Measurements from ENCODE around the gene ANGEL2. TPM values are rescaled to one million over a fixed set of nuclear protein-coding genes. Genes with fewer than 3 reads are reported as not detected.
"Not testable (repeated sequence)": the region's sequence is repeated elsewhere in the genome, so short reads cannot be mapped to it uniquely, and the experiment has no call there.

Gene ANGEL2, protein sequence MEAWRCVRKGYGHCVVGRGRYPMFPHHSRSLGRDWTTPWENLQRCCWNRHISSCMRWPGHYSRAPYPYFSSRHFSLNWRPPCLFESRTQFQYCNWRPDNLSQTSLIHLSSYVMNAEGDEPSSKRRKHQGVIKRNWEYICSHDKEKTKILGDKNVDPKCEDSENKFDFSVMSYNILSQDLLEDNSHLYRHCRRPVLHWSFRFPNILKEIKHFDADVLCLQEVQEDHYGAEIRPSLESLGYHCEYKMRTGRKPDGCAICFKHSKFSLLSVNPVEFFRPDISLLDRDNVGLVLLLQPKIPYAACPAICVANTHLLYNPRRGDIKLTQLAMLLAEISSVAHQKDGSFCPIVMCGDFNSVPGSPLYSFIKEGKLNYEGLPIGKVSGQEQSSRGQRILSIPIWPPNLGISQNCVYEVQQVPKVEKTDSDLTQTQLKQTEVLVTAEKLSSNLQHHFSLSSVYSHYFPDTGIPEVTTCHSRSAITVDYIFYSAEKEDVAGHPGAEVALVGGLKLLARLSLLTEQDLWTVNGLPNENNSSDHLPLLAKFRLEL
- total RNA-seq: 38.0 and 38.4 TPM in 2 replicates

GRCh38 chr1:213015099-213016050 is at the start of gene ANGEL2:
TSS of gene ANGEL2 (minus strand) at chr1:213015867. CDS start at chr1:213015671, 196 bp downstream.
- peak; percentile 92 to 96 for DNase-seq (ENCODE audit: low read depth in 2 of 2)

DNA sequence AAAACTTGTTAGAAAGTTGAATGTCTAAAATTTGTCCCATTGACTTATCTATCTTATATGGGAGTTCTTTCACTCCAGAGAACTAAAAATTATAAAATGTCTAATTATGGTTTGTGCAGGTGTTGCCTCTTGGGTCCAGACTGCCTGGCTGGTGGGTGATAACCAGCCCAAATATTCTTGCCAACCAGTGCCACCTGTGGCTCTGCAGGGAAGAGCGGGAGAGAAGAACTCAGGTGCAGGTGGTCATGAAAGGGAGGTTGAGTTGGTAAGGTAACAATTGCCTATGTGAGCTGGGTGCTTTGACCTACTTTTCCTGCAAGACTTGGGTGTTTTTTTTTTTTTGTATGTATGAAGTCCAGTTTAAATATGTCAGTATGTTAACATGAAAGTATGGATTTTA is 45.6 kb upstream of the ANGEL2 start:
- DNase-seq (ENCODE audit: low read depth in 2 of 2): no peak

- DNase-seq (ENCODE audit: low read depth in 2 of 2): no peak
These were observed 45.2 kb upstream of the ANGEL2 start for GRCh38 chr1:213060836-213061235.

GRCh38 chr1:213057264-213058059 is 41.8 kb upstream of the ANGEL2 start:
- DNase-seq (ENCODE audit: low read depth in 2 of 2): no peak

- DNase-seq (ENCODE audit: low read depth in 2 of 2): no peak
These were observed 40.1 kb upstream of the ANGEL2 start for GRCh38 chr1:213055767-213056166.

DNA sequence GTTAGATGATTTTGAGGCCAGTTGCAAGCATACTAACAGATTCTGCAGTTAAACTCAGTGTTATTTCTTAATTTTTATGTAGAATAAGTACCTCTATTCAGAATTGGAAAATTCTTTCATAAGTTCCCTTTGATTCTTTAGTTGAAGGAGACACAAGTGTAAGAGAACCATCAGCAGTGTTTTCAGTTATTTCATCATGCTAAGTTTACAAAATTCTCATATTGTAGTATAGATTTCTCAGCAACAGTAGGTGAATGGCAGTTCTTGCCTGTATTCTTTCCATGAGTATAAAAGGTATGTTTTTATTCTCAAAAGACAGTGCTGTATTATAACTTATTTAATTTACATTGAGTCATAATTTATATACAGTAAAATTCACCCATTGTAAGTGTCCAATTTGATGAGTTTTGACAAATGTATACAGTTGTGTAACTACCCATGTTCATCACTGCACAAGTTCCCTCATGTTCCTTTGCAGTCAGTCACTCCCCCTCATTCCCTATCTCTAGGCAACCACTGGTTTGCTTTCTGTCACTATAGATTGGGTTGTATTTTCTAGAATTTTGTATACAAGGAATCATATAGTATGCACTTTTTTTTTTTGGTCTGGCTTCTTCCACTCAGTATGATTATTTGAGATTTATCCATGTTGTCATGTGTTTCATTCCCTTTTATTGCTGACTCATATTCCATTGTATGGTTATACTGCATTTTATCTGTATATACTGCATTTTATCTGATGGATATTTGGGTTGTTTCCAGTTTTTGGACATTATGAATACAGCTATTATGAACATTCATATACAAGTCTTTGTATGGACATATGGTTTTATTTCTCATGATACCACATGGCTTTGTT is 39.3 kb upstream of the ANGEL2 start:
- no peak for DNase-seq (ENCODE audit: low read depth in 2 of 2)

DNA sequence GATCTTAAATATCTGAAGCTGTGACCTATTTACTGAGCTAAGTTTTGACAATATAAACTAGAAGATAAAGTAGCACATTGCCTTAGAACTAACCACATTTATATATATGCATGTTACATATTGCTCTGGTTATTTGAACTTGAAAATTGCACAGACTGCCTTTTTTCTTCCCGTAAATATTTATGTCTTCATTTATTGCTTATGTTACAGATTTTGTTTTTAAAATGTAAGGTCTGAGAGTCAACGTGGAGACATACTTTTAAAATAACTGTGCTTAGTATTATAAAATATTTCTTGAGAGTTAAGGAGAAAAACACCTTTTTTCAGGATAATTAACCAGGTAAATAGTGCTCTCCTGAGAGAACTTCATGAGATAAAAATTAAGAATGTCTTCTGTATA is 38.5 kb upstream of the ANGEL2 start:
- DNase-seq (ENCODE audit: low read depth in 2 of 2): no peak

DNA sequence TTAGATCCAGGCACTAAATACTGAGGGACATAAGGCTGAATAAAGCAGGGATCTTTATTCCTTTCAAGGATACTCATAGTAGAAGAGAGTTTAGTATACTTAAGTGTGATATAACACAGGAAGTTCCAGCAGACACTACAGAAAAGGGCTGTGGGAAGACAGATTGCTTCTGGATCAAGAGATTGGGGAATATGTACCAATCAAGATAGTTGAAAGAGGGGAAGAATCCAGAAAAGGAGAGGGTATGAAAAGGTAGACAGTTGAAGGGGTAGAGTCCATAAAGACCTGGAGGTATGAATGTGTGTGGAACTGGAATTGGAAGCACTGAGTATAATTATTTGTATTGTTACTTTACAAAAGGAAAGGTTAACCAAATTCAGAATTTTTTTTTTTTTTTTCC is 37.8 kb upstream of the ANGEL2 start:
- DNase-seq (ENCODE audit: low read depth in 2 of 2): no peak

DNA sequence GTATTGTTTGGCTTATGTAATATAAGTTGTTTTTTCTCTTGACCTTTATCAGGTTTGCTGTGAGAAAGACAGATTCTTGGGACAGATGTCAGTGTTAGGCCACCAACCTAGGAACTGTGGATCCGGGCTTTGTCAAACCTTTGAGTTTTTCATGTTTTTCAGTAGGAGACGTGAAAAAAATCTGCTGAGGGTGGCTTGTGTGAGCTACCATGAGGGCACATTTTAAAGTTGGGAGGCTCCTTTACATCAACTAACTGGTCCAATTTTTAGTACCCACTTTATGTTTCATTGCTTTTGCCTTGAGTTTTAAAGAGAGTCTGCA is 36.2 kb upstream of the ANGEL2 start:
- no peak for DNase-seq (ENCODE audit: low read depth in 2 of 2)

GRCh38 chr1:213051127-213051880 is 35.6 kb upstream of the ANGEL2 start, which contains the start of gene RPS6KC1:
TSS of gene RPS6KC1 (plus strand) at chr1:213051241. CDS start at chr1:213051405, 164 bp downstream.
- peak; percentile 26 to 82 for DNase-seq (ENCODE audit: low read depth in 2 of 2)

GRCh38 chr1:213050745-213051126 is 35.1 kb upstream of the ANGEL2 start:
- DNase-seq (ENCODE audit: low read depth in 2 of 2): no peak

DNA sequence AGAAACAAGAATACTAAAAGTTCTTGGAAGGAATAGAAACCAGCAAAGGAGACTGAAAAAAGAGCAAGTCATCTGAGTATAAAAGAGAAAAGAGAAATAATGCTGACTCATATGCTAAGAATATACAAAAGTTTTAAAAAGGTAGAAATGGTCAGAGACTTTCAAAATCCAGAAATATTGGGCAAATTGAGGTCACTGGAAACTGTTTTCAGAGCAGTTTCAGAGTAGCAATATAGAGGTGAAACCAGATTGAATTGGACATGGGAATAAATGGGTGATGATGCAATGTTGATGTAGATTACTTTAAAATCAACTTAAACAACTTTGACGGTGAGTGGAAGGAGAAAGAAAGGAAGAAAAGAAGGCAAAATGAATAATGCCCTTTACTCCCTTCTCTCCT is 33.6 kb upstream of the ANGEL2 start:
- DNase-seq (ENCODE audit: low read depth in 2 of 2): no peak

- DNase-seq (ENCODE audit: low read depth in 2 of 2): not testable (repeated sequence)
These were observed 29.9 kb upstream of the ANGEL2 start for GRCh38 chr1:213045321-213046226.

GRCh38 chr1:213041443-213041842 is 25.8 kb upstream of the ANGEL2 start:
- DNase-seq (ENCODE audit: low read depth in 2 of 2): no peak

DNA sequence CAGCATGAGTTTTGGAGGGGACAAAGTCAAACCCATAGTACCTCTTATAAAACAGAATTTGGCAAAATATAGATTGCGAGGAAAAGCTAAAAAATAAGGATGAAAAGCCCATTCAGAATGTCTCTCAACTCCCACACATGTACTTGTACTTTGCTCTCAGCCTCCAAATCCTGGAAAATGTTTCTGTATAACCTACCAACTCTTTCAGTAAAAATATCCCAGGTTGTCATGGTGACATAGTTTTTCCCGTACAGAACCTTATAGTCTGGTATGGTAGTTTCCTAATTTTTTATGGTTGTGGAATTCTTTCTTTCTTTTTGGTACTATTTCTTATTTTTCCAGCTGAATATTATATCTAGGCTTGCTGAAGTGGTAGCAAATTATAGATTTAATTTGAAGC is 19.9 kb upstream of the ANGEL2 start:
- DNase-seq (ENCODE audit: low read depth in 2 of 2): no peak

DNA sequence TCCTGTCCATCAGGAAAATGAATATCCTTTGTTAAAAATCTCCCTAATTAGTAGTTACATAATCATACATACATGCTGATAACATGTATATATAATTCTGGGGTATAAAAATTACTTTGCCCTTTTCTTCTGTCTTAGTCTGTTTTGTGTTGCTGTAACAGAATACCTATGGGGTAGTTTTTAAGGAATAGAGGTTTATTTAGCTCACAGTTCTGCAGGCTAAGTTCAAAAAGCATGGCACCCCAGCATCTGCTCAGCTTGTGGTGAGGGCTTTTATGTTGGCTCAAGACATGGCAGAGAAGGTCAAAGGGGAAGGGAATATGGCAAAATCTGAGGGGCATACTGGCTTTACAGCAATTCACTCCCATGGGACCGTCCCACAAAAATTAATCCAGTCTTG is 19.0 kb upstream of the ANGEL2 start:
- DNase-seq (ENCODE audit: low read depth in 2 of 2): no peak

GRCh38 chr1:213032651-213033050 is 17.0 kb upstream of the ANGEL2 start:
- DNase-seq (ENCODE audit: low read depth in 2 of 2): no peak

- not testable (repeated sequence) for DNase-seq (ENCODE audit: low read depth in 2 of 2)
These were observed 11.4 kb upstream of the ANGEL2 start for GRCh38 chr1:213027024-213027423.

GRCh38 chr1:213020016-213020415 is 4.3 kb upstream of the ANGEL2 start:
- no peak for DNase-seq (ENCODE audit: low read depth in 2 of 2)
